OCI-LY7 (cell line): ENCODE results near the gene EEF2K. TPM values are rescaled to one million over a fixed set of nuclear protein-coding genes. Genes with fewer than 3 reads are reported as not detected.

Experiments
- BruUV-seq: library from RNA; stranded (reverse); fragments of 400-500 nt; replicated peaks from 2 replicates; lab custom pipeline; 2021; lab: Mats Ljungman, UMichigan
- CTCF ChIA-PET: fragments of 300-600 bp; sonication (Branson Sonifier 250); formaldehyde crosslinking; loops from one replicate; lab custom pipeline; 2022; ENCODE audit warnings: antibody characterized with exemption; ENCODE audit not compliant: unreplicated experiment; lab: Charles Lee
- POLR2A ChIA-PET: fragments of 300-600 bp; sonication (Branson Sonifier 250); formaldehyde crosslinking; loops from one replicate; lab custom pipeline; 2022; ENCODE audit warnings: antibody characterized with exemption; lab: Charles Lee
- DNase-seq: peaks from one replicate; pipeline ENCODE4 v3.0.0-alpha.2; 2015; ENCODE audit warnings: low spot score
- H2AFZ ChIP-seq: fragments of 200-600 bp; sonication (generic), shearing (Covaris generic); 2 replicates; pipeline ENCODE4 v1.6.1; 2014; ENCODE audit warnings: mild to moderate bottlenecking, antibody characterized with exemption, low read length, moderate library complexity
- H3K27ac ChIP-seq: fragments of 200-600 bp; sonication (generic); 2 replicates; pipeline ENCODE4 v1.5.1; 2014; ENCODE audit warnings: mixed run types, low read depth, mild to moderate bottlenecking, moderate library complexity, low read length, inconsistent platforms; ENCODE audit not compliant: poor library complexity, severe bottlenecking
- H3K36me3 ChIP-seq: fragments of 200-600 bp; sonication (generic); 2 replicates; pipeline ENCODE4 v1.6.1; 2014; ENCODE audit warnings: mild to moderate bottlenecking, antibody characterized with exemption, low read length, moderate library complexity, mixed read lengths; ENCODE audit not compliant: insufficient read depth
- H3K4me1 ChIP-seq: fragments of 200-600 bp; sonication (generic); 2 replicates; pipeline ENCODE4 v1.5.1; 2014; ENCODE audit warnings: mild to moderate bottlenecking, low read length; ENCODE audit not compliant: insufficient read depth, poor library complexity, severe bottlenecking
- H3K4me2 ChIP-seq: fragments of 200-600 bp; sonication (generic); 2 replicates; pipeline ENCODE4 v1.6.1; 2014; ENCODE audit warnings: mild to moderate bottlenecking, low read length
- H3K4me3 ChIP-seq: fragments of 200-600 bp; sonication (generic); 2 replicates; pipeline ENCODE4 v1.5.1; 2014; ENCODE audit warnings: mild to moderate bottlenecking, low read depth, low read length; ENCODE audit not compliant: poor library complexity, severe bottlenecking
- H3K79me2 ChIP-seq: fragments of 200-600 bp; sonication (generic); 2 replicates; pipeline ENCODE4 v1.6.1; 2016; ENCODE audit warnings: low read depth, mild to moderate bottlenecking, low read length, moderate library complexity, mixed read lengths; ENCODE audit not compliant: insufficient read depth
- H3K9me2 ChIP-seq: fragments of 200-600 bp; sonication (generic); 2 replicates; pipeline ENCODE4 v1.6.1; 2016; ENCODE audit warnings: mild to moderate bottlenecking, low read length, mixed read lengths; ENCODE audit not compliant: insufficient read depth
- H3K9me3 ChIP-seq: fragments of 200-600 bp; sonication (generic); 2 replicates; pipeline ENCODE4 v1.6.1; 2014; ENCODE audit warnings: mild to moderate bottlenecking, mixed run types, low read length, mixed read lengths
- H4K20me1 ChIP-seq: fragments of 200-600 bp; sonication (generic); 2 replicates; pipeline ENCODE4 v1.6.1; 2014; ENCODE audit warnings: mild to moderate bottlenecking, antibody characterized with exemption, low read length, moderate library complexity, mixed read lengths; ENCODE audit not compliant: insufficient read depth
- CTCF ChIP-seq: fragments of 200-600 bp; sonication (generic); conservative IDR thresholded peaks from 2 replicates; pipeline ENCODE4 v1.5.1; 2014; ENCODE audit warnings: mild to moderate bottlenecking, antibody characterized with exemption, low read length, moderate library complexity, mixed read lengths
- EZH2phosphoT487 ChIP-seq: fragments of 200-600 bp; sonication (generic); IDR thresholded peaks from 2 replicates; pipeline ENCODE4 v1.6.1; 2018; ENCODE audit warnings: low read depth, borderline replicate concordance, mild to moderate bottlenecking, mixed run types, antibody characterized with exemption, low read length, moderate library complexity, mixed read lengths
- intact Hi-C: fragments of 100-400 bp; cut with micrococcal nuclease; formaldehyde crosslinking; loops from one replicate; pipeline ENCODE4 v1.10.0; 2022; ENCODE audit not compliant: unreplicated experiment
- total RNA-seq, 2 experiments: library from RNA; depleted of rRNA in 1 of 2; stranded (reverse); fragments of >200 nt in 1 of 2; shearing (Covaris generic) in 1 of 2; gene quantifications; 2 replicates each; pipeline ENCODE4 v1.2.3, GENCODE V29; 2014 to 2022

The EEF2K gene
- total RNA-seq, 2 experiments from 2014 or later: 23.8 to 42.3 TPM

GRCh38 chr16:22317001-22317530 lies 111.0 kb downstream of the EEF2K start:
- Histone ChIP-seq H3K4me2 (no peak overlapping the region), H4K20me1 (0 out of 2 replicates have a peak, but pooled peaks cover 3% of the 10 kb centered on the region), H3K4me3 (no peak overlapping the region), H3K36me3 (peaks cover 93% of the 10 kb centered on the region), H3K27ac (no peak overlapping the region), H3K9me3 (no peaks in the 10 kb centered on the region), H3K4me1 (no peaks in the 10 kb centered on the region), H3K9me2 (no peaks in the 10 kb centered on the region), H2AFZ (no peak overlapping the region), H3K79me2 (no peaks in the 10 kb centered on the region)
- ChIA-PET POLR2A (no interaction called here), CTCF (no interaction called here)
- intact Hi-C loops: no loop called here
- BruUV-seq: no TSS peak
- TF ChIP-seq EZH2phosphoT487: no peak
- no peak for TF ChIP-seq CTCF
- DNase-seq: no peak

DNA sequence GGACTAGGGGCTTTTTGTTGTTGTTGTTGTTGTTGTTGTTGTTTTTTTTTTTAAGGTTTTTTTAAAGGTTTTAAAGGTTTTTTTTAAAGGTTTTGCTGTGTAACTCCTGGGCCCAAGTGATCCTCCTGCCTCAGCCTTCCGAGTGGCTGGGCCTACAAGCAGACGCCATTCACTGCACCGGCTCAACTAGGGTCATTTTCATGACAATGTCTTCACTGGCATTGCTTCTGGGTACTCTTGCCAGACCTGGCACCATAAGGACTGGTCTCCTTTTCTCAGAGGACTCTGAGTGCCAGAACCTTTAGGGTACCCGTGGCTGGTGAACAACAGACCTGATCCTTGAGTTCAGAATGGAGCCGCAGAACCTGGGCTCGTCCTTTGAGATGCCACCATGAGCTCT lies 111.5 kb downstream of the EEF2K start:
- CTCF ChIA-PET: no interaction called here

More for the DNA sequence above, 111.5 kb downstream of the EEF2K start:
- DNase-seq: no peak
- no peak for TF ChIP-seq CTCF
- no peak for TF ChIP-seq EZH2phosphoT487
- no peak overlapping the region for H3K27ac ChIP-seq
- intact Hi-C loops: no loop called here
- no peaks in the 10 kb centered on the region for H3K4me1 ChIP-seq
- no peak overlapping the region for H3K4me2 ChIP-seq
- no peak overlapping the region for H3K4me3 ChIP-seq
- H3K36me3 ChIP-seq: peaks cover 93% of the 10 kb centered on the region
- POLR2A ChIA-PET: no interaction called here
- BruUV-seq: no TSS peak
- 0 out of 2 replicates have a peak, but pooled peaks cover 3% of the 10 kb centered on the region for H4K20me1 ChIP-seq
- no peaks in the 10 kb centered on the region for H3K79me2 ChIP-seq
- H2AFZ ChIP-seq: no peak overlapping the region
- no peaks in the 10 kb centered on the region for H3K9me3 ChIP-seq
- no peaks in the 10 kb centered on the region for H3K9me2 ChIP-seq
